Measurements from ENCODE around the gene MLANA. TPM values are rescaled to one million over a fixed set of nuclear protein-coding genes. Genes with fewer than 3 reads are reported as not detected.

MLANA gene
- total and polyA plus RNA-seq, 2 donors (not counting 1 experiment from before 2014, with no cell fraction given) = not detected

DNA sequence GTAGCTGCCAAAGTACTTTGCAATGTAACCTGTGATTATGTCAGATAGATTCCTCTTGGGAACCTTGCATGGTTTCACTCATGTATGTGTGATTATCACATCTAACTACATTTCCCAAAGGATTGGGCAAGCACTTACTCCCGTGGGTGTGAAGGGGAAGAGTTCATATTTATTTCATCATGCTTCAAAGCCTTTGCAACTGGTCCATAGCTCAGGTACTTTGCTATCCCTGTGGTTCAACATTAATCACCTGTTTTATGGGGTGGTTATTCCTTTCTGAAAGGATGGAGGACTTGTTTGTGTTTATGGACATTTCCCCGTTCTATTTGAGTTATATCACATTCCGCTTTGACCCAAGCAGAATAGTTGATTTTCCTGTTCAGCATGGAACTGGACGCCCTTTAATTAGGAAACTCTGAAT is 44.2 kb upstream of the MLANA start:
- H3K9ac ChIP-seq (ENCODE audit: insufficient read depth, low read length) = no peak overlapping the region
- H3K4me1 ChIP-seq (ENCODE audit: control insufficient read depth, extremely low read depth, insufficient read depth, low read length) = no peaks in the 10 kb centered on the region
- no peaks in the 10 kb centered on the region for H3K9me3 ChIP-seq (ENCODE audit: control insufficient read depth, insufficient read depth, low read depth, low read length)
- H3K4me2 ChIP-seq (ENCODE audit: extremely low read depth, insufficient read depth, low read length) = no peak overlapping the region
- H4K20me1 ChIP-seq (ENCODE audit: control insufficient read depth, extremely low read depth, insufficient read depth, low read length) = no peaks in the 10 kb centered on the region
- TF ChIP-seq, protein P1, sequence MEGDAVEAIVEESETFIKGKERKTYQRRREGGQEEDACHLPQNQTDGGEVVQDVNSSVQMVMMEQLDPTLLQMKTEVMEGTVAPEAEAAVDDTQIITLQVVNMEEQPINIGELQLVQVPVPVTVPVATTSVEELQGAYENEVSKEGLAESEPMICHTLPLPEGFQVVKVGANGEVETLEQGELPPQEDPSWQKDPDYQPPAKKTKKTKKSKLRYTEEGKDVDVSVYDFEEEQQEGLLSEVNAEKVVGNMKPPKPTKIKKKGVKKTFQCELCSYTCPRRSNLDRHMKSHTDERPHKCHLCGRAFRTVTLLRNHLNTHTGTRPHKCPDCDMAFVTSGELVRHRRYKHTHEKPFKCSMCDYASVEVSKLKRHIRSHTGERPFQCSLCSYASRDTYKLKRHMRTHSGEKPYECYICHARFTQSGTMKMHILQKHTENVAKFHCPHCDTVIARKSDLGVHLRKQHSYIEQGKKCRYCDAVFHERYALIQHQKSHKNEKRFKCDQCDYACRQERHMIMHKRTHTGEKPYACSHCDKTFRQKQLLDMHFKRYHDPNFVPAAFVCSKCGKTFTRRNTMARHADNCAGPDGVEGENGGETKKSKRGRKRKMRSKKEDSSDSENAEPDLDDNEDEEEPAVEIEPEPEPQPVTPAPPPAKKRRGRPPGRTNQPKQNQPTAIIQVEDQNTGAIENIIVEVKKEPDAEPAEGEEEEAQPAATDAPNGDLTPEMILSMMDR (conservative IDR thresholded peaks at IDR 0.05 in 1 of 2, IDR thresholded peaks at IDR 0.05 in 1 of 2; ENCODE audit: low read depth in 1 of 2, low read length in 2 of 2) = no peak
- TF ChIP-seq EZH2 (IDR thresholded peaks at IDR 0.05; ENCODE audit: low read length, missing control alignments) = no peak
- H2AFZ ChIP-seq (ENCODE audit: low read length) = no peak overlapping the region
- no peak overlapping the region for H3K27ac ChIP-seq (ENCODE audit: insufficient read depth, low read length)
- H3K36me3 ChIP-seq (ENCODE audit: control insufficient read depth, insufficient read depth, low read length) = no peaks in the 10 kb centered on the region
- peak in 1 of 2 donors; percentile 14 for DNase-seq (ENCODE audit: low read depth in 2 of 2)
- no peaks in the 10 kb centered on the region for H3K79me2 ChIP-seq (ENCODE audit: control insufficient read depth, insufficient read depth, low read length)
- H3K27me3 ChIP-seq (ENCODE audit: control insufficient read depth, insufficient read depth, low read length) = no peaks in the 10 kb centered on the region
- no peak overlapping the region for H3K4me3 ChIP-seq (replicated peaks in 1 of 4; ENCODE audit: control extremely low read depth in 1 of 4, insufficient read depth in 1 of 4, low read depth in 3 of 4, low read length in 4 of 4)

DNA sequence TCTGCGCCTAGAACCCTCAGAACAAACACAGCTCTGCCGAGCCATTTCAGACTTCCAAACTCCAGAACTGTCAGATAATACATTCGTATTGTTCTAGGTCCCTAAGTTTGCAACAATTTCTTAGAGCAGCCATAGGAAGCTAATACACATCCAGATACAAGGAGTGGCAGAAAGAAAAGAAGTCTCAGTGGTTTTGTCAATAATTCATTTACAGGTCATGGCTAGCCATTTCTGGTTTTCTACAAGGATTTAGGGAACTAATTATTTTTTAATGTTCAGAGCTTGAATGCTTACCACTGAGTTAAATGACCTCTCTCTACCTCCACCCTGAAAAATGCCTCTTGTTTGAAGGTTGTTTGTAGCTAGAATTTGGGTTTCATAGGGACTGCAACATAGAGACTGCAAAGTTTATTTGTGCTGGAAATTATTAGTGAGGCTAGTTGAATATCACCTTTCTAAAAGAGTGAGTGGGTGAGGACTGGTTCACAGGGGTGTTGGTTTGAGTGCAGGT is 42.3 kb upstream of the MLANA start:
- H3K36me3 ChIP-seq (ENCODE audit: control insufficient read depth, insufficient read depth, low read length) = no peaks in the 10 kb centered on the region
- no peak overlapping the region for H3K4me2 ChIP-seq (ENCODE audit: extremely low read depth, insufficient read depth, low read length)
- no peak for DNase-seq (ENCODE audit: low read depth in 2 of 2)
- H3K79me2 ChIP-seq (ENCODE audit: control insufficient read depth, insufficient read depth, low read length) = no peaks in the 10 kb centered on the region
- no peaks in the 10 kb centered on the region for H3K27me3 ChIP-seq (ENCODE audit: control insufficient read depth, insufficient read depth, low read length)
- TF ChIP-seq, protein P1 (conservative IDR thresholded peaks at IDR 0.05 in 1 of 2, IDR thresholded peaks at IDR 0.05 in 1 of 2; ENCODE audit: low read depth in 1 of 2, low read length in 2 of 2) = no peak
- no peak for TF ChIP-seq EZH2 (IDR thresholded peaks at IDR 0.05; ENCODE audit: low read length, missing control alignments)
- H3K4me3 ChIP-seq (replicated peaks in 1 of 4; ENCODE audit: control extremely low read depth in 1 of 4, insufficient read depth in 1 of 4, low read depth in 3 of 4, low read length in 4 of 4) = no peak overlapping the region
- no peak overlapping the region for H3K9ac ChIP-seq (ENCODE audit: insufficient read depth, low read length)
- H4K20me1 ChIP-seq (ENCODE audit: control insufficient read depth, extremely low read depth, insufficient read depth, low read length) = no peaks in the 10 kb centered on the region
- H3K4me1 ChIP-seq (ENCODE audit: control insufficient read depth, extremely low read depth, insufficient read depth, low read length) = no peaks in the 10 kb centered on the region
- no peaks in the 10 kb centered on the region for H3K9me3 ChIP-seq (ENCODE audit: control insufficient read depth, insufficient read depth, low read depth, low read length)
- H3K27ac ChIP-seq (ENCODE audit: insufficient read depth, low read length) = no peak overlapping the region
- no peak overlapping the region for H2AFZ ChIP-seq (ENCODE audit: low read length)

DNA sequence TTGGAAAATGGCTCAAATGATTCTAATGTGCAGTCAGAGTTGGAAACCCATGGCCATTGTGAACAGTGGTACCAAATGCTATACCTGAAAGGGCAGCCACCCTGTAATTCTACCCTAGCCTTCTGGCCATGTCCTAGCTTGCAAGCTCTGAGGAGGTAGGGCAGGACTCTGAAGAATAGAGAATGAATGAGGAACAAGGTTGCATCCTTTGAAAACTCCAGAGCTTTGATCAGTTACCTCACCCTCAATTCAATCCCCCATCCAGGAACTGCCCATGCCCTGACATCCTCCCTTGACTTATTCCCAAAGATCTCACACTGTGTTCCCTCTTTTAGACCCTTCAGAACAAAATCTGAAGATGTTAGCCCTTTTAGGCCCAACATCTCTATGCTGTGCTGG is 40.0 kb upstream of the MLANA start:
- no peak overlapping the region for H3K9ac ChIP-seq (ENCODE audit: insufficient read depth, low read length)
- H3K27ac ChIP-seq (ENCODE audit: insufficient read depth, low read length) = no peak overlapping the region
- H3K36me3 ChIP-seq (ENCODE audit: control insufficient read depth, insufficient read depth, low read length) = no peaks in the 10 kb centered on the region
- no peak overlapping the region for H3K4me2 ChIP-seq (ENCODE audit: extremely low read depth, insufficient read depth, low read length)
- H3K9me3 ChIP-seq (ENCODE audit: control insufficient read depth, insufficient read depth, low read depth, low read length) = no peaks in the 10 kb centered on the region
- H3K79me2 ChIP-seq (ENCODE audit: control insufficient read depth, insufficient read depth, low read length) = no peaks in the 10 kb centered on the region
- H3K4me1 ChIP-seq (ENCODE audit: control insufficient read depth, extremely low read depth, insufficient read depth, low read length) = no peaks in the 10 kb centered on the region
- H3K4me3 ChIP-seq (replicated peaks in 1 of 4; ENCODE audit: control extremely low read depth in 1 of 4, insufficient read depth in 1 of 4, low read depth in 3 of 4, low read length in 4 of 4) = no peak overlapping the region
- DNase-seq (ENCODE audit: low read depth in 2 of 2) = no peak
- no peaks in the 10 kb centered on the region for H4K20me1 ChIP-seq (ENCODE audit: control insufficient read depth, extremely low read depth, insufficient read depth, low read length)
- TF ChIP-seq, protein P1 (conservative IDR thresholded peaks at IDR 0.05 in 1 of 2, IDR thresholded peaks at IDR 0.05 in 1 of 2; ENCODE audit: low read depth in 1 of 2, low read length in 2 of 2) = no peak
- TF ChIP-seq EZH2 (IDR thresholded peaks at IDR 0.05; ENCODE audit: low read length, missing control alignments) = no peak
- H2AFZ ChIP-seq (ENCODE audit: low read length) = no peak overlapping the region
- no peaks in the 10 kb centered on the region for H3K27me3 ChIP-seq (ENCODE audit: control insufficient read depth, insufficient read depth, low read length)

Data from fibroblast of lung (primary cell).